Thoracic aorta (tissue), 2 donors: ENCODE measurements around the gene TXNDC11. TPM values are rescaled to one million over a fixed set of nuclear protein-coding genes. Genes with fewer than 3 reads are reported as not detected.

Experiments used
- ATAC-seq: fragments of 150-250 bp; one replicate; pipeline ENCODE4 v1.8.0; 2017; ENCODE audit warnings: low read depth; ENCODE audit not compliant: insufficient number of reproducible peaks, low FRiP score
- DNase-seq: peaks from one replicate; pipeline ENCODE4 v3.0.0-alpha.2; 2020; ENCODE audit warnings: low spot score
- H3K27ac ChIP-seq, 2 donors: fragments of 200-600 bp; sonication (generic); 1 replicate in 1 of 2; 2 replicates in 1 of 2; pipeline ENCODE4 v1.5.1; 2016; ENCODE audit warnings: mild to moderate bottlenecking in 2 of 2, moderate library complexity in 2 of 2
- H3K27me3 ChIP-seq: fragments of 200-600 bp; sonication (generic); replicated peaks from 2 replicates; pipeline ENCODE4 v1.6.0; 2016; ENCODE audit warnings: mild to moderate bottlenecking; ENCODE audit not compliant: insufficient read depth
- H3K36me3 ChIP-seq: fragments of 200-600 bp; sonication (generic); one replicate; pipeline ENCODE4 v1.5.1; 2016
- H3K4me1 ChIP-seq, 2 donors: fragments of 200-600 bp; sonication (generic); 1 replicate in 1 of 2; 2 replicates in 1 of 2; pipeline versions ENCODE4 v1.5.1 to v1.6.0; 2016; ENCODE audit warnings: low read depth in 2 of 2, mild to moderate bottlenecking in 1 of 2; ENCODE audit not compliant: control insufficient read depth in 1 of 2
- H3K4me3 ChIP-seq: fragments of 200-600 bp; sonication (generic); 2 replicates; pipeline ENCODE4 v1.5.1; 2016; ENCODE audit warnings: mild to moderate bottlenecking
- H3K9me3 ChIP-seq: fragments of 200-600 bp; sonication (generic); 2 replicates; pipeline ENCODE4 v1.5.1; 2016
- total RNA-seq, 2 donors: library from RNA; depleted of rRNA; stranded (reverse); fragments of >200 nt; gene quantifications; one replicate each; pipeline versions ENCODE4 v1.1.0 to v1.2.3, GENCODE V29; 2016
- TF ChIP-seq, protein P1 (sequence below): fragments of 200-600 bp; sonication (generic); IDR thresholded peaks from one replicate; pipeline ENCODE4 v1.5.1; 2019; ENCODE audit warnings: antibody characterized with exemption

TXNDC11 gene
- total RNA-seq, 2 donors from 2014 or later: 44.5 to 49.4 TPM

DNA sequence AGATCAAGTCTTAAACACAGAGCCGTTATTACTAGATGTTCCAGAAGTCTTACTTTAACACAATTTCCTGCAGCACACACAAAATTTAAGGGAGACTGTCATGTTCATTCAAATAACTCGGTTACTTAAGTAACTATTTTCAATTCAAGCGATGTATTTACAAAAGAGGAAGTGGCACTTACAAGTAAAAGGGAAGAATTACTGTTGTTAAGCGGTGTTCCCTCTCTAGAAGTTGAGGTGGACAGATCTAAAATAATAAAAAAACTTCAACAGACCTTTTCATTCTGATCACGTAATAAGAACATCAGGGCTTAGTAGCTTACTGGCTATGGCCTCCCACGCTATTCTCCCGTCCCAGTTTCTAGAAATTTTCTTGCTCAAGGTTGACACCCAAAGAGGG, 26.2 kb upstream of the TXNDC11 start:
- Histone ChIP-seq H3K9me3 (no peaks in the 10 kb centered on the region), H3K4me1 (no peaks in the 10 kb centered on the region), H3K27me3 (no peaks in the 10 kb centered on the region), H3K36me3 (peaks cover 63% of the 10 kb centered on the region), H3K4me3 (no peak overlapping the region), H3K27ac (no peak overlapping the region)
- DNase-seq: no peak
- TF ChIP-seq, protein P1, sequence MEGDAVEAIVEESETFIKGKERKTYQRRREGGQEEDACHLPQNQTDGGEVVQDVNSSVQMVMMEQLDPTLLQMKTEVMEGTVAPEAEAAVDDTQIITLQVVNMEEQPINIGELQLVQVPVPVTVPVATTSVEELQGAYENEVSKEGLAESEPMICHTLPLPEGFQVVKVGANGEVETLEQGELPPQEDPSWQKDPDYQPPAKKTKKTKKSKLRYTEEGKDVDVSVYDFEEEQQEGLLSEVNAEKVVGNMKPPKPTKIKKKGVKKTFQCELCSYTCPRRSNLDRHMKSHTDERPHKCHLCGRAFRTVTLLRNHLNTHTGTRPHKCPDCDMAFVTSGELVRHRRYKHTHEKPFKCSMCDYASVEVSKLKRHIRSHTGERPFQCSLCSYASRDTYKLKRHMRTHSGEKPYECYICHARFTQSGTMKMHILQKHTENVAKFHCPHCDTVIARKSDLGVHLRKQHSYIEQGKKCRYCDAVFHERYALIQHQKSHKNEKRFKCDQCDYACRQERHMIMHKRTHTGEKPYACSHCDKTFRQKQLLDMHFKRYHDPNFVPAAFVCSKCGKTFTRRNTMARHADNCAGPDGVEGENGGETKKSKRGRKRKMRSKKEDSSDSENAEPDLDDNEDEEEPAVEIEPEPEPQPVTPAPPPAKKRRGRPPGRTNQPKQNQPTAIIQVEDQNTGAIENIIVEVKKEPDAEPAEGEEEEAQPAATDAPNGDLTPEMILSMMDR: no peak
- ATAC-seq: no peak

- Histone ChIP-seq H3K4me1 (peaks cover 4 to 17% of the 10 kb centered on the region in 2 donors), H3K9me3 (no peaks in the 10 kb centered on the region), H3K27ac (no peak overlapping the region), H3K27me3 (no peaks in the 10 kb centered on the region), H3K36me3 (peaks cover 51% of the 10 kb centered on the region), H3K4me3 (no peak overlapping the region)
- TF ChIP-seq, protein P1: no peak
- no peak for DNase-seq
- no peak for ATAC-seq
Measured at GRCh38 chr16:11762431-11762830, 19.8 kb upstream of the TXNDC11 start.

GRCh38 chr16:11759997-11760396, 17.3 kb upstream of the TXNDC11 start:
- Histone ChIP-seq H3K9me3 (no peaks in the 10 kb centered on the region), H3K4me1 (peaks cover 4 to 17% of the 10 kb centered on the region in 2 donors), H3K27ac (no peak overlapping the region), H3K4me3 (no peak overlapping the region), H3K27me3 (no peaks in the 10 kb centered on the region), H3K36me3 (peaks cover 48% of the 10 kb centered on the region)
- DNase-seq (no peak), ATAC-seq (no peak)
- TF ChIP-seq, protein P1: no peak

- no peak for ATAC-seq
- Histone ChIP-seq H3K36me3 (peaks cover 49% of the 10 kb centered on the region), H3K4me1 (peaks cover 4 to 17% of the 10 kb centered on the region in 2 donors), H3K4me3 (no peak overlapping the region), H3K27me3 (no peaks in the 10 kb centered on the region), H3K9me3 (no peaks in the 10 kb centered on the region), H3K27ac (no peak overlapping the region)
- TF ChIP-seq, protein P1: no peak
- DNase-seq: no peak
Measured at GRCh38 chr16:11759163-11759834, 16.6 kb upstream of the TXNDC11 start.

- Histone ChIP-seq H3K4me3 (no peak overlapping the region), H3K27me3 (no peaks in the 10 kb centered on the region), H3K9me3 (no peaks in the 10 kb centered on the region), H3K4me1 (peaks cover 4 to 17% of the 10 kb centered on the region in 2 donors), H3K36me3 (peaks cover 49% of the 10 kb centered on the region), H3K27ac (peak overlapping the region; percentile 26 to 63)
- ATAC-seq (no peak), DNase-seq (no peak)
- TF ChIP-seq, protein P1: no peak
Measured at GRCh38 chr16:11757671-11758545, 15.3 kb upstream of the TXNDC11 start.
